KBM-7 (cell line): ENCODE data around the gene ZFAND3.

ENCODE experiments used
- DNase-seq: peaks from one replicate; pipeline ENCODE4 v3.0.0-alpha.2; 2015
- in situ Hi-C: fragments of 300-500 bp; cut with MboI; formaldehyde crosslinking; loops from 2 replicates; pipeline ENCODE4 v1.14.3; 2020; ENCODE audit warnings: low sequenced_read_pairs, low pct_unique_long_range_greater_than_20kb, mixed read lengths

ZFAND3 gene

DNA sequence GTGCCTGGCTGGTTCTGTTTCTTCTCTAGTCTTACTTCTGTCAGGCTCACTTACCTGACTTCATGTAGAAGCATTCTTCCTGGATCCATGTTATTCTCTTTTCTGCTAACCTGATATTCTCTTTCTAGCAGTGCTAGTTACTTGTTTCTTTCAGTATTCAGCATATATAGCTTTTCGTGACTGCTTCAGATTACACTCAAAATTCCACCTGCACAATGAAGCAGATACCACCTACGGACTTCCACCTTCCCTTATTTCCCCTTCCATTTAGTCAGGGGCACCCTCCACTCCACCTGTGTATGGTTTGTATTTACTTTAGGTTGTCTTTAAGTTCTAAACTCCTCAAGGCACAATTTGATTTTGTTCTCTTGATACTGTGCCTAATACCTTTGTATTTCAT lies 36.8 kb downstream of the ZFAND3 start:
- DNase-seq: no peak

DNA sequence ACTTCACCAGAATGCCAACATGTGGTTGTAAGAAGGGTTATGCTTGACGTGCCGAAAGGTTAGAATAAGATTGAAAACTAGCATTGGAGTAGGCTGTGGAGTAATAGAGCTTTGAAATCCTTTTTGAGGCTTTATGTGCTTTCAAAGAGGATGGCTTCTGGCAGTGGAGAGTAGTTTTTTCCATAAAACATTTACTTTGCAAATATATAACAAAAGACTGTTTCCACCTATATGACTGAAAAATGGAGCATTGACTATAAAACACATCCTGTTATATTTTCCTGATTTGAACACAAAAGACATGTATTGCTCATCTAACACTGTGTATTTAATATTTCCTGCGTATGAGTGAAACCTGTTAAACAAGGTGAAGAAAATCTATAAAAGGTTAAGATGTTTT lies 38.8 kb downstream of the ZFAND3 start:
- in situ Hi-C loops: no loop called here
- DNase-seq: no peak

More for the DNA sequence above, 36.8 kb downstream of the ZFAND3 start:
- in situ Hi-C loops: no loop called here

DNA sequence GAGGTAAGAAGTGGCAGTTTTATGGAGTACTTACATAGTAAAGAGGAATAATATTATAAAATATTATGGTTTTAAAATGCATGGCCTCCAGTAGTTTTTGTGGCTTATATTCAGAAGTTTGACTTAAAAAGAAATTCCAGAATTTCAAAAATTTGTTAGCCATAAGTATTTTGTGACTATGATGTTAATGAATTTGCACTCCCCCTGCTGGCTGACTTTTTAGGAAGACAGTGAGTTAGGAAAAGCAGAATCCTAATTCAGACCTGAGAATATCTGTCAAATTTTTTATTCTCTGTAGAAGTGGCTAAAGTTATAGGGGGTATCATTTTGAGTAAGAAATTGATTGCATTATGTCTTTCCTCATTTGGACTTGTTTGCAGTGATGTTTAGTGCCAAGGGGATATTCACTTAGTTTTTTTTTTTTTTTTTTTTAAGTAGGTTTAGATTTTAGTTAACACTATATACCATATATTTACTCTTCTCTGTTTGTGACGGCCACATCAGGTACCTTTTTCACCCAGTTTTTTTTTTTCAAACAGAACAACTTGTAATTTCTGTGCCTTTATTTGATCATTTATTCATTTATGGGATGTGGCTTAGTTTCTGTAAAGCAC lies 40.8 kb downstream of the ZFAND3 start:
- in situ Hi-C loops: no loop called here
- peak; percentile 41 for DNase-seq

DNA sequence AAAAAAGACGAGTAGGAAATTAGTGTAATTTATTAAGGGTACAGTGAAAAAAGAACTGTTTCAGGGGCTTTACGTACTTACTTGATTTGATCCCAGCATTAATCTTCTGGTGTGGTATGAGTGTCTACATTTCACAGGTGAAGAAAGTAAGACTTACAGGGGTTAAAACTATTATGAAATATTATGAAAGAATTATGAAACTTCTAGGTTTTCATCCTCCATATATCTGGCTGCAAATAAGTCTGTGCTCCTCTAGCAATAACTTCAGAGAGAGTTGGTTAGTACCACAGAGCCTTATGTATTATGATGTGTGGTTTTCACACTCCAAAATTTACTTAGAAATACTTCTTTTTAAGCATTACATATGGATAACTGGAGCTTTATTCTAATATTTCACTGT lies 41.9 kb downstream of the ZFAND3 start:
- DNase-seq: no peak
- in situ Hi-C loops: no loop called here

DNA sequence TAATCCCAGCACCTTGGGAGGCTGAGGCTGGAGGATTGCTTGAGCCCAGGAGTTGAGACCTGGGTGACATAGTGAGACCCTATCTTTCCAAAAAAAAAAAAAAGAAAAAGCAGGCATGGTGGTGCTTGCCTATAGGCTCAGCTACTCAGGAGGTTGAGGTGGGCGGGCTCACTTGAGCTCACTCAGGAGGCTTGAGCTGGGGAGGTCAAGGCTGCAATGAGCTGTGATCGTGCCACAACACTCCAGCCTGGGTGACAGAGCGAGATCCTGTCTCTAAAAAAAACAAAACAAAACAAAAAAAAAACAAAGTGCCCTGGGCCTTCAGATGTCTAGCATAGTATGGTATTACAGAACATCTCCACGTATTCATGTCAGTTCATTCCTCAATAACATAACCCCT lies 42.9 kb downstream of the ZFAND3 start:
- DNase-seq: no peak
- in situ Hi-C loops: no loop called here

DNA sequence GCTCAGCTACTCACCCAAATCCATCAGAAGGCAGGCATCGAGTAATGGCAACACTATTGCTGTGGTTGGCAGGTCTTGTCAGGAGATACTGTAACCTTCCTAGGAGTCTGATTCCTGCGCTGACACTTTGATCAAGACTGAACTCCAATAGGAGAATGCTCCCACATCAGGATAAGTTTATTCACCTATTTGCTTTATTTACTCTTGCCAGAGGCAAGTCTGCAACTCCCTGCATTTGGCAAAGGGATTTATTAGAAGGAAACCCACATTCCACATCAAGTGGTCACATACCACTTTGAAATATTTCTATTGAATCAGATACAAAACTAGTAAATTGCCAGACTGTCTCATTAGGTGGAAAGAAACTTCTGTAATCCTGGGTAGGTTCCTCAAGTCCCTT lies 43.5 kb downstream of the ZFAND3 start:
- in situ Hi-C loops: no loop called here
- no peak for DNase-seq

DNA sequence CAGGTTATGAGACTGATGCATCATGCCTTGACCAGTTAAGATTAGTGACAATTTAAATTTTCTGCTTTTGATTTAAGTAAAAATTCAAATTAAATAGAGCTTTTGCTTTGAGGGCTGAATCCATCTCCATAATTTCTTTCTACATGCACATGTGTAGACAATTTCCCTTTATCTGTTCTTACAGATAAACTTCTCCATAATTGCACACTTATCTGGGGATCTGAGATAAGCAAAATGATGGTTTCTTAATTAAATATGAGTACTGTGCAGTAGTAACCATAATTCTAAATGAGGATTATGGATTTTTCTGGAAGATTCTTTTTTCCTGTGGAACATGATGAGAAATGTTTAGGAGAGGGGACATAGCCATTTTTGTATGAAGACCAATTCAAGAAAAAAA lies 44.7 kb downstream of the ZFAND3 start:
- no peak for DNase-seq
- in situ Hi-C loops: no loop called here

DNA sequence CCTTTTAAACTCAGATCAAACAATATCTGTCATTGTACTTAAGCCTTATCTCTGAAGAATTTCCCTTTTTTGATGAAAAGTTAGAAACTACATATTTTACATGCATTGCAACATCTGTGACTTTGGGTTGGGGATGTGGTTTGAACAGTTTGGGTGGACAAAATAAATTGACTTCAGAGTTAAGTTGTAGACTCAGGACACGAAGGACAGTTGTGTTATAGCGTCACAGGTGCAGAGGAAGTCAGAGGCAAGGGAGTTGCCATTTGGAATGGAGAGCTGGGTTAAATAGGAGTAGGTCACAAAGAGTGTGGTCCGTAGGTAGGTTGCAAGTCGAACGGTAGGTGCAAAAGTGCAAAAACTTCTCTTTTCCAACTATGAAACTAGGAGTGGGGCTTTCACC lies 46.0 kb downstream of the ZFAND3 start:
- DNase-seq: peak; percentile 16
- in situ Hi-C loops: no loop called here

DNA sequence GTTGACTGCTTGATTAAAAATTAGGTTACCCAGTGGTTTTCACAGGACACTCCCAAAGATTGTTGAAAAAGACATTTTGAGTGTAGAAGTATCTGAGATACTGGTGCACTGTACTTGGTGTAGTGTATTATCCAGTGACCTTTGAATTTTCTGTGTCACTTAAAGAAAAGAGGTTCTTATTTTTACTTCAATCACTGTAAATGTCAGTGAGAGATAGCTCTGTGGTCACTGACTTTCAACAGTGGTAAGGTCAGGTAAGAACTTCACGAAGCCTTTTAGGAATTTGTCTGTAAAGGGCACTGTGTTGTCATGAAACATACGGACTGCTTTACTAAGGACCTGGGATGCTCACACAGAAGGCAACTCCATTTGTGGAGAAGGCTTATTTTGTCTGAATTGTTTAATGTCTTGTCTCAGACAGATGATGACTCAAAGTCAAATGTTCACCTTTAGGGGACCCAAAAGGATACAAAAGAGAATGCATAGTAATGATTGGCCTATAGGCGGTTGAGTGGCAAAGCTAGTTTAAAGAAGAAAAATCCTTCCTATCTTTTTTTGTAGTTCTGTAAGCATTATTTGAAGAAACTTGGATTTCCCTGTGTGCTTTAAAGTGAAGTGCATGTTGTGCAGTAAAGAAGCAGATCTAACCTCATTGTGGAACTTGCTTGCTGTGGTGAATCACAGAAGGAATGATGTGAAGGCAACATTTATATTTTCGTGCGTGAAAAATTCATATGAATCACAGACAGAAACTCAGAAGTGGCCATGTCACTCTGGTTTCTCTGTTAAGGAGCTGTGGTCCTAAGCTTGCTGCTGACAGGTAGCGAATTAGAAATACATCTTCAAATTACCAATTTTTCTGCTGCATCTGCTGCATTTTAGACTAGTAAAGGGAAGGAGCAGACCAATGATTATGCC lies 47.3 kb downstream of the ZFAND3 start:
- in situ Hi-C loops: no loop called here

DNA sequence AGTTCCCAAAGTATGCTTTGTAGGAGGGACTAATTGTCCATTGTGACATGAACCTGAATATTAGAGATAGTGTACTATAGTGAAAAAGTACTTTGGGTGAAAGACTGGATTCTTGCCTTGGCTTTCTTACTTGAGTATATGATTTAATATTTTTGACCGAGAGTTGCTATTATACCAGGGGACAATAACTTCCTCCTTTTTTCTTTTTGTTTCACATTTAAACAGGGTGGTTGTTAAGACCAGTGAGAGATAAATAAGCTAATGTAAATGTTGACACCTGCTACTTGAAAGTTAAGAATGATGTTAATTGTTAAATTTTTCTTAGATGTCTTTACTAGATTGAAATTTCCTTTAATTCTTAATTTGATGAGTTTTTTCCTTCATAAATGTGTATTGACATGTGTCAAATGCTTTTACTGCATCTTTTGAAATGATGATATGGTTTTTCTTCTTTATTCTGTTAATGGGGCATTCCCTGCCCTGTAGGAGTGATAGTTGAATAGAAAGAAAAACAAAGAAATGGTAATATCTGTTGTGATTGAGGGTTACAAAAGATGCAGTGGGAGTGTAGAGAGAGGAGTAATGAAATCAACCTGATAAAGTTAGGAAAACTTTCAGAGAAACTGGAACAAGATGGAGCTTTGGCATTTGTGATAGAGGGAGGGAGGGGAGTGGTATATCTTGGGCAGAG lies 48.4 kb downstream of the ZFAND3 start:
- peak; percentile 6 for DNase-seq
- in situ Hi-C loops: no loop called here

More for the DNA sequence above, 47.3 kb downstream of the ZFAND3 start:
- no peak for DNase-seq

DNA sequence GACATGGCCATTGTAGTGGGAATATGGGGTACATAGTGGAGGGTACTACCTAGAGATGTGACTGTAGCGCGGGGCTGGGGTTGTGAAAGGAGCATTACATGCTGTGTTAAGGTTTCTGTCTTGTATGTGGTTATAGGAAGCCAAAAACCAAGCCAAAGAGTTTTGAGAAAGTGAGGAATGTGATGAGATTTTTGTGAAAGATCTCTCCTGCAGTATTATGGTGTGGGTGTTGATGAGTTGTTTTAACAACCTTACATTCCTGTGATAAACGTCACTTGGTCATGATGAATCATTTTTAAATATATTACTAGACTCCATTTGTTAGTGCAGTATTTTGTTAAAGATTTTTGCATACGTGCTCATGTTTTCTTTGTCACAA lies 48.9 kb downstream of the ZFAND3 start:
- in situ Hi-C loops: no loop called here
- no peak for DNase-seq

DNA sequence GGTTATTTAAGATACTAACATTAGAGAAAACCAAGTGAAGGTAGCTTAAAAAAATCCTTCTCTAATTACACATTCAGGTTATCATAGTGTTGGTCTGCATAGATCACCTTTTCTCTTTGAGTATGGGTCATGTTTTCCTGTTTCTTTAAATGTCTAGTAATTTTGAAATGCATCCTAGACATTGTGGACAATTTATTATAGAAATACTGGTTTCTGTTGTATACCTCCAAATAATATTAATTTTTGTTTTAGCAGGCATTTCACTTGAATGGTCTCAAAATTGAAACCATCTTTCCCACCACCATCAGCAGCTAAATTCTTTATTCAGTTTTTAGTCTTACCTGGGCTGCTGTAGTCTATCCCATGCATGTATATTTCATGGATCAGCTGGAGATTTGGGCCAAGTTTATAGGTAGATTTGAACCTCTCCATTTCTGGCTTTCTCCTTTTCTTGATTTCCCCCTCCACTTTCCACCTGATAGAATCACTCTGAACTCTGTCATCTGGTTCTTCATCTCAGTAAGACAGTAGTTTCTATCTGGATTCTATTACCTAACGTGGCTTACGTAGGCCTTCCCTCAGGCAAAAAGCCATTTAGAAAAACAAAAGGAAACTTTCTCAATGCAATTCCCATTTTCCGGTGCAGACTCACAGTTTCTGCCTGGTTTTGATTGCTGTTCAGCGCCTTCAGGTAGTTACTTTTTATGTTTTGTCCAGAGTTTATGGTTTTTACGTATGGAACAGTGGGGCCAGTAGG lies 52.3 kb downstream of the ZFAND3 start:
- no peak for DNase-seq
- in situ Hi-C loops: no loop called here

DNA sequence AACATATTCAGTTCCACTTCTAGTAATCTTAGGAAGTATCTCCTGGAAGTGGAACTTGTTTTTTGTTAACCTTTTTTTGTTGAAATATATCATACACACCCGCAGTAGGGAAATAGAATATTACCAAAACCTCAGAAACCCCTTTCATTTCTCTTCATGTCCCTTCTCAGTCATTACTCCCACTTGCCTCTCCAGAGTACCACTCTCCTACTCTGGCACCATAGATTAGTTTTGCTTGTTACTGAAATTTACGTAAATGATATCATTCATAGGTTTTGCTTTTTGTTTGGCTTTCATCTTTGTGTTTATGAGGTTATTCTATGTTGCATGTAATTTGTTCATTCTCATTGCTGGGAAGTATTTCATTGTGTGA lies 52.8 kb downstream of the ZFAND3 start:
- in situ Hi-C loops: no loop called here
- DNase-seq: no peak

DNA sequence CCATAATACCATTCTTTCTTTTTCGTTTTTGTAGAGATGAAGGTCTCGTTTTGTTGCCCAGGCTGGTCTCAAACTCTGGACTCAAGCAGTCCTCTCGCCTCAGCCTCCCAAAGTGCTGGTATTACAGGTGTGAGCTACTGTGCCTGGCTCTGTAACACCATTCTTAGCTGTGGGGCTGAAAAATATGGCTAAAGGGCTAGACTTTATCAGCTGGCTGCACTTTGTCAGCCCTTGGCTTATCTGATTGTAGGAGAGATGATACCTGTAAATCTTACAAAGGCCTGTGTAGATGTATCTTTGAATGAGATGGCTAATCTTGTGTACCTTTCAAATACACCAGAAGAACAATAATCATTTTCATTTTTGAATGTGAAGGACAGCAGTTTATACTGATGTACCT lies 55.2 kb downstream of the ZFAND3 start:
- in situ Hi-C loops: no loop called here
- no peak for DNase-seq

DNA sequence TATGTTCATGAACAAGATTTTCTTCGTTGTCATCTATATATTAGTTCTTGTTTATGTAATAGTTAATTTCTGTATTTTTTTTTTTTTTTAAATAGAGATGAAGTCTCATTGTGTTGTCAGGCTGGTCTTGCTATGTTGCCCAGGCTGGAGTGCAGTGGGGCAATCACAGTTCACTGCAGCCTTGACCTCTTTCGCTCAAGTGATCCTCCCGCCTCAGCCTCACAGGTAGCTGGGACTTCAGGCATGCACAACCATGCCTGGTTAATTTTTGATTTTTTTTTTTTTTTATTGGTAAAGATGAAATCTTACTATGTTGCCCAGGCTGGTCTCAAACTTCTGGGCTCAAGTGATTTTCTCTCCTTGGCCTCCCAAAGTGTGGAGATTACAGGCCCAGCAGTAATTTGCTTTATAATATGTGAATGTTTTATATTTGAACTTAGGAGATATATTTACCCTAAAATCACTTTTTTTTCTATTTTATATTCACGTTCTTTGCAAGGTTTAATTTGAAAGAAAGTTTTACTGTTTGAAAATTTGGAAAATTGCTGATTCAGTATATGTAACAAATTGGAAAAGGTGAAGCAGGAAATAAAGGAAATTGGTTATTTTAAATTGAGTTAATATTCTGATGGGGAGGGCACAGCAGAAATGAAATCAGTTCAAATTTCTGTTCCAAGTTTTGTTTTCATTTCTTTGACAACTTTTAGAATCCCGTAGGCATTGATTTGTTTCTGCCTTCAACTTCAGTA lies 56.2 kb downstream of the ZFAND3 start:
- no peak for DNase-seq
- in situ Hi-C loops: no loop called here

DNA sequence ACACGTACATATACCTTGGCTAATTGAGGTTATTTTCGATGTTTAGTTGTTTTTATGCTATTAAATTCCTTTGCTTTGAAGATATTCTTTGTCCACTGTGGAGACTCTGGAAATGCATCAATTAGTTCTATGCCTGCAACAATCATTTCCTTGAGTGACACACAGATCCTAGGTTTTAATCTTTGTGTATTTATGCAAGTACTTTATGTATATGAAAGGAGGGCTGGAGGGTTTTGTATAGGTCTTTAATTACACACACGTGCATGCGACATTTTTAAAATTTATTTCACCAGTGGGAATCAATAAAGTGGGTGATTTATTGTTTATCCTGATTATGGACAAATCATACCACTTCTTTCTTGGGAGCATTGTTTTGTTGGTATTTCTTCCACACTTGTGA lies 57.3 kb downstream of the ZFAND3 start:
- in situ Hi-C loops: no loop called here
- no peak for DNase-seq

DNA sequence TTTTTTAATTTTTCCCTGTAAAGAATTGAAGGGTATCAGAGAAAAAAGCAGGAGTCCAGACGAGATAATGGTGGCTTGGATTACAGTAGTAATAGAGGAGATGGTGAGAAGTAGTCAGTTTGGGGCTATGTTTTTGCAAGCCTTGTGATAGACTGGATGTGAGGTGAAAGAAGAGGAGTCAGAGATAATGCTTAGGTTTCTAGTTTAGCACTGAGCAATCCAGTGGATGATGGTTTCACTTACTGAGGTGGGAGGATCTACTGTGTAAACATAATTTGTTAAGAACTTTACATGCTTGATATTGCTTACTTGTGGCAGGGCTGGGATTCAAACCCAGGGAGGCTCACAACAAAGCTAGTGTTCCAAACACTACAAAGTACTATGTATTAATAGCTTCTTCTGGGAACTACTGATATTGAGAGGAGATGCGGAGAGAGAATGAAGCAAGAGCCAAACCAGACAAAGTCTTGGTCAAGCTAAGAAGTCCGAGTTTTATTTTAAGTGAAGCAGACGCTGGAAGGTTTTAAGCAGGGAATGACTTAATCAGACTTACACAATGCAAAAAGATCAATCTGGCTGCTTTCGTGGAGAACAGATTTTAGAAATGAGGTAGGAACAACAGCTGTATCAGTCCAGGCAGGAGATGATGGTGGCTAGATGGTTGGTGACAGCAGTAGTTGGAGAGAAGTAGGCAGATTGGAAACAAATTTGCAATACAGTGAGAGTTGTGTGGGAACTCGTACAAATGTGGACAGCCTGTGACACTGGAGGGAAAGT lies 58.0 kb downstream of the ZFAND3 start:
- in situ Hi-C loops: no loop called here
- DNase-seq: no peak

DNA sequence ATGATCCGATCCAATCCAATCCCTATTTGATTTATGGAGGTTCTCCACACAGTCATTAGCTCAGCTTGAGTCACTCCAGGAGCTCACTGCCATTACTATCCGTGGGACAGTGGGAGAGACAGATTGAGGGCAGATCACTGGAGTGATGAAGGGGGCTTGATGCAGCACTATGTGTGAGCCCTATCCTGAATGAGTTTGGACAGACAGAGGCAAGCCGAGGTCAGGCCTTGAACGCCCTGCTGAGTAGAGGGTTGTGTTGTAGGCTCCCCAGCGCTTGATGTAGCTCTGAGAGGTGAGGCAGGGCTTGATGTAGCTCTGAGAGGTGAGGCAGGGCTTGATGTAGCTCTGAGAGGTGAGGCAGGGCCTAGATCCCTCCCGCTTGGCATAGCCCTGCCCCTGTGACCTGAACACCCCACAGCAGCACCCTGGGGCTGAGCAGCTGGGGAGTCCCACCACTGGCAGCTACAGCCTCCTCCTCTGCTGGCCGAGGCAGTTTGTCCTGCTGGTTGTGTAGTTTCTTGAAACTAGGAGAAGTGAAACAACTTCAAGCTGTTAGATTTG lies 58.7 kb downstream of the ZFAND3 start:
- in situ Hi-C loops: no loop called here
- DNase-seq: no peak
